K562 (cell line): ENCODE results near the gene TLCD5. TPM values are rescaled to one million over a fixed set of nuclear protein-coding genes. Genes with fewer than 3 reads are reported as not detected.

Source experiments
- ATAC-seq: fragments of 200-7000 bp; cut with Tn5 transposase; 3 replicates; pipeline ENCODE4 v1.9.1; 2020; ENCODE audit warnings: moderate library complexity
- BruUV-seq: library from RNA; stranded (reverse); fragments of 400-500 nt; replicated peaks from 2 replicates; lab custom pipeline; 2021; lab: Mats Ljungman, UMichigan
- CTCF ChIA-PET: fragments of 300-600 bp; formaldehyde crosslinking; extraction: SDS; loops from one replicate; lab custom pipeline; 2021; ENCODE audit warnings: low intra/inter-chr PET ratio; lab: Yijun Ruan, JAX
- POLR2A ChIA-PET: fragments of 300-600, 350-650 bp; sonication (Branson Sonifier 250); formaldehyde crosslinking; extraction: SDS; loops from one replicate; lab custom pipeline; 2021; ENCODE audit warnings: antibody characterized with exemption, inconsistent platforms; lab: Yijun Ruan, JAX
- DNase-seq, 4 experiments: peaks; one replicate each; pipeline versions ENCODE4 v3.0.0 to v3.0.0-alpha.2; 2011 to 2018; ENCODE audit warnings: low spot score in 3 of 4, mixed read lengths in 3 of 4; ENCODE audit errors: extremely low read depth in 1 of 4
- FAIRE-seq: peaks from 2 replicates; lab custom pipeline; 2011; peaks lifted over from hg19 to GRCh38; lab: Jason Lieb, UNC
- H2AFZ ChIP-seq: 2 replicates; pipeline ENCODE4 v1.6.0; 2011; ENCODE audit warnings: low read depth, low read length, control low read depth, inconsistent platforms
- H3K27ac ChIP-seq: fragments of 200-600 bp; 3 replicates; pipeline ENCODE4 v1.8.0; 2011; ENCODE audit warnings: low read depth, mild to moderate bottlenecking, control low read depth, inconsistent platforms, low read length, moderate library complexity, mixed read lengths; ENCODE audit errors: extremely low read depth
- H3K27me3 ChIP-seq, 2 experiments: fragments of 300-600 bp in 1 of 2; 2 replicates in 1 of 2; 3 replicates in 1 of 2; pipeline versions ENCODE4 v1.6.0 to v1.8.0; 2011; ENCODE audit warnings: inconsistent platforms in 2 of 2, low read length in 2 of 2, mild to moderate bottlenecking in 1 of 2, mixed read lengths in 1 of 2, moderate library complexity in 1 of 2; ENCODE audit not compliant: control insufficient read depth in 2 of 2, insufficient read depth in 2 of 2
- H3K36me3 ChIP-seq: fragments of 300-600 bp; 3 replicates; pipeline ENCODE4 v1.8.0; 2011; ENCODE audit warnings: mild to moderate bottlenecking, low read length, inconsistent platforms; ENCODE audit not compliant: control insufficient read depth, insufficient read depth
- H3K4me1 ChIP-seq, 2 experiments: fragments of 200-600 bp in 1 of 2; replicated peaks in 1 of 2; 2 replicates in 1 of 2; 3 replicates in 1 of 2; pipeline versions ENCODE4 v1.5.1 to v1.8.0; 2011; ENCODE audit warnings: inconsistent platforms in 2 of 2, low read length in 2 of 2, mild to moderate bottlenecking in 1 of 2, mixed read lengths in 1 of 2, moderate library complexity in 1 of 2; ENCODE audit not compliant: control insufficient read depth in 2 of 2, insufficient read depth in 2 of 2
- H3K4me2 ChIP-seq: 2 replicates; pipeline ENCODE4 v1.6.1; 2011; ENCODE audit warnings: low read length, control low read depth, inconsistent platforms, mixed read lengths; ENCODE audit not compliant: insufficient read depth
- H3K4me3 ChIP-seq: fragments of 200-600 bp; sonication (generic), shearing (Covaris generic); 2 replicates; pipeline ENCODE4 v1.5.1; 2016; ENCODE audit warnings: control low read depth, inconsistent platforms
- H3K79me2 ChIP-seq: fragments of 200-600 bp; 3 replicates; pipeline ENCODE4 v1.8.0; 2011; ENCODE audit warnings: low read length, inconsistent platforms; ENCODE audit not compliant: control insufficient read depth, insufficient read depth
- H3K9ac ChIP-seq, 2 experiments: 2 replicates each; pipeline versions ENCODE4 v1.6.0 to v1.6.1; 2011; ENCODE audit warnings: low read depth in 2 of 2, low read length in 2 of 2, control low read depth in 1 of 2, inconsistent platforms in 1 of 2, mild to moderate bottlenecking in 1 of 2, mixed read lengths in 1 of 2; ENCODE audit not compliant: insufficient read depth in 1 of 2
- H3K9me1 ChIP-seq: one replicate; pipeline ENCODE4 v1.6.0; 2011; ENCODE audit warnings: inconsistent platforms, mild to moderate bottlenecking, low read length, moderate library complexity; ENCODE audit not compliant: control insufficient read depth, insufficient read depth
- H3K9me3 ChIP-seq: replicated peaks from 2 replicates; pipeline ENCODE4 v1.5.1; 2011; ENCODE audit warnings: low read depth, low read length, inconsistent platforms; ENCODE audit not compliant: control insufficient read depth, insufficient read depth
- H4K20me1 ChIP-seq: replicated peaks from 2 replicates; pipeline ENCODE4 v1.6.1; 2011; ENCODE audit warnings: low read length, inconsistent platforms, mixed read lengths; ENCODE audit not compliant: control insufficient read depth, insufficient read depth
- BRD4 ChIP-seq: fragments of 200-600 bp; sonication (generic); IDR thresholded peaks from 2 replicates; pipeline ENCODE4 v1.6.1; 2017; ENCODE audit warnings: inconsistent platforms
- CC2D1A ChIP-seq: fragments of 450-650 bp; IDR thresholded peaks from 2 replicates; pipeline ENCODE4 v1.6.1; 2017; ENCODE audit warnings: mild to moderate bottlenecking
- E2F6 ChIP-seq, 2 experiments: IDR thresholded peaks; 2 replicates each; pipeline ENCODE4 v1.6.1; 2011; ENCODE audit warnings: borderline replicate concordance in 1 of 2, control low read depth in 1 of 2, low read depth in 1 of 2, low read length in 1 of 2, mild to moderate bottlenecking in 1 of 2, mixed read lengths in 1 of 2, moderate library complexity in 1 of 2; ENCODE audit not compliant: insufficient read depth in 1 of 2, insufficient read length in 1 of 2, poor library complexity in 1 of 2, severe bottlenecking in 1 of 2; ENCODE audit errors: extremely low read depth in 1 of 2
- ETV1 ChIP-seq: fragments of 450-650 bp; conservative IDR thresholded peaks from 2 replicates; pipeline ENCODE4 v1.6.1; 2016; ENCODE audit warnings: missing genetic modification characterization, control low read depth, low read depth, missing compliant biosample characterization
- EZH2 ChIP-seq: IDR thresholded peaks from 2 replicates; pipeline ENCODE4 v1.6.1; 2012; ENCODE audit warnings: low read depth, mild to moderate bottlenecking, inconsistent platforms, low read length, borderline replicate concordance
- GTF2B ChIP-seq: IDR thresholded peaks from 2 replicates; pipeline ENCODE4 v1.6.1; 2011; ENCODE audit not compliant: insufficient read length; ENCODE audit errors: extremely low read depth
- MNT ChIP-seq, 2 experiments: fragments of 450-650 bp; conservative IDR thresholded peaks; 2 replicates each; pipeline ENCODE4 v1.6.1; 2017; ENCODE audit warnings: mild to moderate bottlenecking in 2 of 2, moderate library complexity in 2 of 2
- POLR2B ChIP-seq: fragments of 450-650 bp; IDR thresholded peaks from 2 replicates; pipeline ENCODE4 v1.6.1; 2018; ENCODE audit warnings: low read depth; ENCODE audit not compliant: partially characterized antibody
- PYGO2 ChIP-seq: fragments of 450-650 bp; IDR thresholded peaks from 2 replicates; pipeline ENCODE4 v1.6.1; 2016; ENCODE audit warnings: mild to moderate bottlenecking, missing genetic modification characterization, moderate library complexity, missing compliant biosample characterization
- SMC3 ChIP-seq: conservative IDR thresholded peaks from 2 replicates; pipeline ENCODE4 v1.6.1; 2011; ENCODE audit warnings: low read depth, low read length, improper control_type of control experiment; ENCODE audit not compliant: insufficient read depth
- TEAD1 ChIP-seq, 2 experiments: fragments of 450-650 bp in 1 of 2; sonication (generic) in 1 of 2; formaldehyde crosslinking; IDR thresholded peaks; 2 replicates each; pipeline versions ENCODE4 v1.4.0 to v1.8.0; 2020 to 2022; ENCODE audit warnings: mild to moderate bottlenecking in 2 of 2, missing genetic modification reagents in 1 of 2
- ZNF143 ChIP-seq: sonication (generic); formaldehyde crosslinking; IDR thresholded peaks from 2 replicates; pipeline ENCODE4 v1.9.0; 2022; ENCODE audit warnings: mild to moderate bottlenecking, missing genetic modification reagents
- ZNF174 ChIP-seq: fragments of 250-450 bp; sonication (Bioruptor Pico); IDR thresholded peaks from 2 replicates; pipeline ENCODE4 v1.4.0; 2020; ENCODE audit warnings: mild to moderate bottlenecking
- ZNF282 ChIP-seq: sonication (generic); formaldehyde crosslinking; IDR thresholded peaks from 2 replicates; pipeline ENCODE4 v1.8.1; 2023; ENCODE audit warnings: missing genetic modification reagents
- ZNF583 ChIP-seq: fragments of 250-450 bp; sonication (Bioruptor Pico); IDR thresholded peaks from 2 replicates; pipeline ENCODE4 v1.4.0; 2020
- ZNF76 ChIP-seq: fragments of 250-450 bp; sonication (Bioruptor Pico); IDR thresholded peaks from 2 replicates; pipeline ENCODE4 v1.4.0; 2020; ENCODE audit warnings: mild to moderate bottlenecking, moderate library complexity, borderline replicate concordance
- WGBS: fragments of 100-300 bp; shearing (Covaris generic); methylation state at CpG from one replicate; pipeline ENCODE4 v1.1.6; 2016; ENCODE audit warnings: low coverage, mixed read lengths; ENCODE audit not compliant: insufficient coverage; ENCODE audit errors: missing lambda C conversion rate; 5-methylcytosine and 5-hydroxymethylcytosine counted together
- in situ Hi-C: fragments of 300-500 bp; cut with MboI; formaldehyde crosslinking; loops from 4 replicates; pipeline ENCODE4 v1.15.0; 2018; ENCODE audit warnings: inconsistent platforms, mixed read lengths
- intact Hi-C: fragments of 100-400 bp; cut with micrococcal nuclease; formaldehyde crosslinking; loops from 2 replicates; pipeline ENCODE4 v1.14.2; 2022
- polyA plus RNA-seq, 8 experiments: library from polyadenylated mRNA; depleted of rRNA in 4 of 8; stranded (reverse) in 5 of 8; unstranded in 3 of 8; fragments of >200 nt; fragmentation: Nextera tagmentation in 2 of 8; fragmentation: Illumina TruSeq in 1 of 8; extraction: Ambion mirVana in 2 of 8; extraction: Trizol in 1 of 8; gene quantifications; 2 replicates each; pipeline versions ENCODE4 v1.2.1 to v1.2.3, GENCODE V29; 2011 to 2014; ENCODE audit warnings: inconsistent platforms in 1 of 8, missing spikeins in 1 of 8
- total RNA-seq, 7 experiments: library from RNA; depleted of rRNA in 6 of 7; stranded (reverse); fragments of >200 nt in 6 of 7; fragmentation: Illumina TruSeq in 2 of 7; extraction: Trizol in 2 of 7; gene quantifications; 2 replicates each; pipeline versions ENCODE4 v1.2.1 to v1.2.3, GENCODE V29; 2011 to 2021; ENCODE audit warnings: low replicate concordance in 1 of 7

Gene TLCD5
- total and polyA plus RNA-seq, 9 of the 15 experiments (the other 6 are each of a cell fraction or from before 2014, with no cell fraction given): 0.94 to 5.1 (median 1.6) TPM

GRCh38 chr11:120302001-120302805 is 22.9 kb upstream of the TLCD5 start:
- intact Hi-C loops: loop anchor here (10.0 kb wide), 1 partner anchor 637 kb away; no protein-coding TSS in a partner anchor
- Histone ChIP-seq H3K4me3 (no peak overlapping the region), H3K27me3 (peaks cover 17 to 54% of the 10 kb centered on the region in 2 experiments; a peak in 4 of 5 replicates), H4K20me1 (peaks cover 22% of the 10 kb centered on the region; the same call in 1 of the 2 replicates), H2AFZ (no peak overlapping the region), H3K9me3 (no peaks in the 10 kb centered on the region), H3K4me2 (no peak overlapping the region), H3K79me2 (no peaks in the 10 kb centered on the region), H3K36me3 (no peaks in the 10 kb centered on the region), H3K27ac (no peak overlapping the region), H3K9ac (no peak overlapping the region), H3K9me1 (no peaks in the 10 kb centered on the region), H3K4me1 (no peaks in the 10 kb centered on the region; a peak in 2 of 5 replicates)
- WGBS: 1% methylated on average over 6 of the region's 6 CpGs
- no TSS peak for BruUV-seq
- ChIA-PET CTCF (interaction anchor here (1.2 to 4.4 kb wide), 4 partner anchors 63 to 130 kb away, joined by 3 to 43 read pairs (median 8); partner anchors contain the start of gene POU2F3), POLR2A (interaction anchor here (0.7 to 1.1 kb wide), 6 partner anchors 8 to 76 kb away, joined by 3 to 4 read pairs (median 4); no protein-coding TSS in a partner anchor)
- no peak for ATAC-seq
- in situ Hi-C loops: loop anchor here (5.0 kb wide), 1 partner anchor 130 kb away; no protein-coding TSS in a partner anchor
- DNase-seq: no peak
- no peak for FAIRE-seq
- TF ChIP-seq ZNF282 (CRISPR knock-in tag) (no peak), BRD4 (no peak), POLR2B (no peak), GTF2B (no peak), ZNF76 (CRISPR knock-in tag) (no peak), EZH2 (no peak), ZNF143 (CRISPR knock-in tag) (no peak), MNT (conservative IDR thresholded peaks at IDR 0.05) (no peak), ZNF174 (CRISPR knock-in tag) (no peak), ETV1 (tag) (no peak), ZNF583 (CRISPR knock-in tag) (no peak), PYGO2 (tag) (no peak), E2F6 (IDR thresholded peaks at IDR 0.05; ENCODE audit: borderline replicate concordance in 1 of 2, extremely low read depth in 1 of 2, insufficient read depth in 1 of 2, insufficient read length in 1 of 2, low read depth in 1 of 2, low read length in 1 of 2, poor library complexity in 1 of 2, severe bottlenecking in 1 of 2) (no peak), SMC3 (no peak), CC2D1A (no peak), TEAD1 (CRISPR knock-in tag; IDR thresholded peaks at IDR 0.05) (no peak)
